Measurements from ENCODE around the gene SRR.

- TF ChIP-seq CTCF (IDR thresholded peaks at IDR 0.05; ENCODE audit: borderline replicate concordance, extremely low read depth, low read length, poor library complexity, severe bottlenecking) (no peak), EZH2 (IDR thresholded peaks at IDR 0.05; ENCODE audit: borderline replicate concordance, low read depth, low read length, severe bottlenecking) (no peak)
Observed at GRCh38 chr17:2274414-2274813, 29.3 kb upstream of the SRR start.

Data from DND-41 (cell line).